WTC11 (cell line): ENCODE data around the gene NLRC5. TPM values are rescaled to one million over a fixed set of nuclear protein-coding genes. Genes with fewer than 3 reads are reported as not detected.

Experiments
- ATAC-seq: fragments of 200-7000 bp; cut with Tn5 transposase; 2 replicates; pipeline ENCODE4 v1.10.0; 2021; ENCODE audit warnings: mild to moderate bottlenecking, moderate library complexity
- CTCF ChIA-PET: fragments of 300-600 bp; sonication (Branson Sonifier 250); formaldehyde crosslinking; loops from one replicate; lab custom pipeline; 2021; ENCODE audit warnings: antibody characterized with exemption; lab: Charles Lee
- POLR2A ChIA-PET: fragments of 350-600 bp; sonication (Branson Sonifier 250); formaldehyde crosslinking; loops from one replicate; lab custom pipeline; 2021; ENCODE audit warnings: antibody characterized with exemption; lab: Charles Lee
- DNase-seq: peaks from one replicate; pipeline ENCODE4 v3.0.0; 2021; ENCODE audit warnings: low spot score
- H3K27ac Mint-ChIP-seq: 2 replicates; pipeline ENCODE4 v1.8.0; 2021; ENCODE audit warnings: mixed read lengths
- H3K27me3 Mint-ChIP-seq: 2 replicates; pipeline ENCODE4 v1.8.0; 2021; ENCODE audit warnings: low read depth, mild to moderate bottlenecking, moderate library complexity, mixed read lengths
- H3K36me3 Mint-ChIP-seq: 2 replicates; pipeline ENCODE4 v1.8.0; 2021; ENCODE audit warnings: mixed read lengths
- H3K4me1 Mint-ChIP-seq: 2 replicates; pipeline ENCODE4 v1.8.0; 2022; ENCODE audit warnings: mixed read lengths
- H3K4me3 Mint-ChIP-seq: 2 replicates; pipeline ENCODE4 v1.8.0; 2021; ENCODE audit warnings: mild to moderate bottlenecking, moderate library complexity, mixed read lengths
- H3K9me3 Mint-ChIP-seq: 2 replicates; pipeline ENCODE4 v1.8.0; 2021; ENCODE audit warnings: mixed read lengths
- CBFB ChIP-seq: sonication (generic); formaldehyde crosslinking; IDR thresholded peaks from 2 replicates; pipeline ENCODE4 v1.8.1; 2022; ENCODE audit warnings: mild to moderate bottlenecking, low read depth, missing genetic modification reagents
- ETV6 ChIP-seq: sonication (generic); formaldehyde crosslinking; IDR thresholded peaks from 2 replicates; pipeline ENCODE4 v1.8.1; 2022; ENCODE audit warnings: mild to moderate bottlenecking, missing genetic modification reagents
- FOXP1 ChIP-seq: sonication (generic); formaldehyde crosslinking; IDR thresholded peaks from 2 replicates; pipeline ENCODE4 v1.8.0; 2022; ENCODE audit warnings: missing genetic modification reagents, mild to moderate bottlenecking, moderate library complexity, borderline replicate concordance
- JUN ChIP-seq: sonication (generic); formaldehyde crosslinking; IDR thresholded peaks from 2 replicates; pipeline ENCODE4 v1.8.0; 2023; ENCODE audit warnings: mild to moderate bottlenecking, missing genetic modification reagents
- NFATC4 ChIP-seq: fragments of 250-450 bp; sonication (Bioruptor Pico); IDR thresholded peaks from 2 replicates; pipeline ENCODE4 v1.9.0; 2021; ENCODE audit warnings: mild to moderate bottlenecking
- TEAD1 ChIP-seq: sonication (generic); formaldehyde crosslinking; IDR thresholded peaks from 2 replicates; pipeline ENCODE4 v1.8.0; 2022; ENCODE audit warnings: mild to moderate bottlenecking, missing genetic modification reagents
- ZNF671 ChIP-seq: fragments of 250-450 bp; sonication (Bioruptor Pico); IDR thresholded peaks from 2 replicates; pipeline ENCODE4 v1.8.0; 2021; ENCODE audit warnings: mild to moderate bottlenecking
- total RNA-seq: library from RNA; stranded (reverse); gene quantifications from 3 replicates; pipeline ENCODE4 v1.2.3, GENCODE V29; 2021
- TF ChIP-seq, protein P1 (sequence below): fragments of 250-450 bp; sonication (Bioruptor Pico); IDR thresholded peaks from 2 replicates; pipeline ENCODE4 v1.9.0; 2021; ENCODE audit warnings: mild to moderate bottlenecking, borderline replicate concordance
- TF ChIP-seq, protein P2 (sequence below): sonication (generic); formaldehyde crosslinking; IDR thresholded peaks from 2 replicates; pipeline ENCODE4 v1.8.0; 2022; ENCODE audit warnings: mild to moderate bottlenecking, missing genetic modification reagents
- TF ChIP-seq, protein P3 (sequence below): sonication (generic); formaldehyde crosslinking; IDR thresholded peaks from 2 replicates; pipeline ENCODE4 v1.8.1; 2023; ENCODE audit warnings: mild to moderate bottlenecking, moderate library complexity, missing genetic modification reagents
- TF ChIP-seq, protein P4 (sequence below): sonication (generic); formaldehyde crosslinking; IDR thresholded peaks from 2 replicates; pipeline ENCODE4 v1.8.1; 2023; ENCODE audit warnings: mild to moderate bottlenecking, missing genetic modification reagents, moderate library complexity
- TF ChIP-seq, protein P5 (sequence below): sonication (generic); formaldehyde crosslinking; IDR thresholded peaks from 2 replicates; pipeline ENCODE4 v1.8.1; 2023; ENCODE audit warnings: mild to moderate bottlenecking, missing genetic modification reagents, moderate library complexity
- TF ChIP-seq, protein P6 (sequence below): sonication (generic); formaldehyde crosslinking; IDR thresholded peaks from 2 replicates; pipeline ENCODE4 v1.8.1; 2023; ENCODE audit warnings: mild to moderate bottlenecking, missing genetic modification reagents, borderline replicate concordance

The NLRC5 gene
- total RNA-seq, 1 experiment from 2014 or later = 2.8 TPM

DNA sequence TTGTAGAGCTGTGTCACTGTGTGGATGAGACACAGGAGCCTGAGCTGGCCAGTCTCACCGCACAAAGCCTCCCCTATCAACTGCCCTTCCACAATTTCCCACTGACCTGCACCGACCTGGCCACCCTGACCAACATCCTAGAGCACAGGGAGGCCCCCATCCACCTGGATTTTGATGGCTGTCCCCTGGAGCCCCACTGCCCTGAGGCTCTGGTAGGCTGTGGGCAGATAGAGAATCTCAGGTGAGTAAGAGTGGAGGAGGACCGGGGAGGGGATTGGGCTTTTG lies 37.4 kb downstream of the NLRC5 start (continued):
- TF ChIP-seq, protein P1, sequence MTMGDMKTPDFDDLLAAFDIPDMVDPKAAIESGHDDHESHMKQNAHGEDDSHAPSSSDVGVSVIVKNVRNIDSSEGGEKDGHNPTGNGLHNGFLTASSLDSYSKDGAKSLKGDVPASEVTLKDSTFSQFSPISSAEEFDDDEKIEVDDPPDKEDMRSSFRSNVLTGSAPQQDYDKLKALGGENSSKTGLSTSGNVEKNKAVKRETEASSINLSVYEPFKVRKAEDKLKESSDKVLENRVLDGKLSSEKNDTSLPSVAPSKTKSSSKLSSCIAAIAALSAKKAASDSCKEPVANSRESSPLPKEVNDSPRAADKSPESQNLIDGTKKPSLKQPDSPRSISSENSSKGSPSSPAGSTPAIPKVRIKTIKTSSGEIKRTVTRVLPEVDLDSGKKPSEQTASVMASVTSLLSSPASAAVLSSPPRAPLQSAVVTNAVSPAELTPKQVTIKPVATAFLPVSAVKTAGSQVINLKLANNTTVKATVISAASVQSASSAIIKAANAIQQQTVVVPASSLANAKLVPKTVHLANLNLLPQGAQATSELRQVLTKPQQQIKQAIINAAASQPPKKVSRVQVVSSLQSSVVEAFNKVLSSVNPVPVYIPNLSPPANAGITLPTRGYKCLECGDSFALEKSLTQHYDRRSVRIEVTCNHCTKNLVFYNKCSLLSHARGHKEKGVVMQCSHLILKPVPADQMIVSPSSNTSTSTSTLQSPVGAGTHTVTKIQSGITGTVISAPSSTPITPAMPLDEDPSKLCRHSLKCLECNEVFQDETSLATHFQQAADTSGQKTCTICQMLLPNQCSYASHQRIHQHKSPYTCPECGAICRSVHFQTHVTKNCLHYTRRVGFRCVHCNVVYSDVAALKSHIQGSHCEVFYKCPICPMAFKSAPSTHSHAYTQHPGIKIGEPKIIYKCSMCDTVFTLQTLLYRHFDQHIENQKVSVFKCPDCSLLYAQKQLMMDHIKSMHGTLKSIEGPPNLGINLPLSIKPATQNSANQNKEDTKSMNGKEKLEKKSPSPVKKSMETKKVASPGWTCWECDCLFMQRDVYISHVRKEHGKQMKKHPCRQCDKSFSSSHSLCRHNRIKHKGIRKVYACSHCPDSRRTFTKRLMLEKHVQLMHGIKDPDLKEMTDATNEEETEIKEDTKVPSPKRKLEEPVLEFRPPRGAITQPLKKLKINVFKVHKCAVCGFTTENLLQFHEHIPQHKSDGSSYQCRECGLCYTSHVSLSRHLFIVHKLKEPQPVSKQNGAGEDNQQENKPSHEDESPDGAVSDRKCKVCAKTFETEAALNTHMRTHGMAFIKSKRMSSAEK (CRISPR knock-in tag) = no peak
- TF ChIP-seq, protein P2, sequence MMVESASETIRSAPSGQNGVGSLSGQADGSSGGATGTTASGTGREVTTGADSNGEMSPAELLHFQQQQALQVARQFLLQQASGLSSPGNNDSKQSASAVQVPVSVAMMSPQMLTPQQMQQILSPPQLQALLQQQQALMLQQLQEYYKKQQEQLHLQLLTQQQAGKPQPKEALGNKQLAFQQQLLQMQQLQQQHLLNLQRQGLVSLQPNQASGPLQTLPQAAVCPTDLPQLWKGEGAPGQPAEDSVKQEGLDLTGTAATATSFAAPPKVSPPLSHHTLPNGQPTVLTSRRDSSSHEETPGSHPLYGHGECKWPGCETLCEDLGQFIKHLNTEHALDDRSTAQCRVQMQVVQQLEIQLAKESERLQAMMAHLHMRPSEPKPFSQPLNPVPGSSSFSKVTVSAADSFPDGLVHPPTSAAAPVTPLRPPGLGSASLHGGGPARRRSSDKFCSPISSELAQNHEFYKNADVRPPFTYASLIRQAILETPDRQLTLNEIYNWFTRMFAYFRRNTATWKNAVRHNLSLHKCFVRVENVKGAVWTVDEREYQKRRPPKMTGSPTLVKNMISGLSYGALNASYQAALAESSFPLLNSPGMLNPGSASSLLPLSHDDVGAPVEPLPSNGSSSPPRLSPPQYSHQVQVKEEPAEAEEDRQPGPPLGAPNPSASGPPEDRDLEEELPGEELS (CRISPR knock-in tag) = no peak
- no peak for TF ChIP-seq FOXP1
- TF ChIP-seq, protein P3, sequence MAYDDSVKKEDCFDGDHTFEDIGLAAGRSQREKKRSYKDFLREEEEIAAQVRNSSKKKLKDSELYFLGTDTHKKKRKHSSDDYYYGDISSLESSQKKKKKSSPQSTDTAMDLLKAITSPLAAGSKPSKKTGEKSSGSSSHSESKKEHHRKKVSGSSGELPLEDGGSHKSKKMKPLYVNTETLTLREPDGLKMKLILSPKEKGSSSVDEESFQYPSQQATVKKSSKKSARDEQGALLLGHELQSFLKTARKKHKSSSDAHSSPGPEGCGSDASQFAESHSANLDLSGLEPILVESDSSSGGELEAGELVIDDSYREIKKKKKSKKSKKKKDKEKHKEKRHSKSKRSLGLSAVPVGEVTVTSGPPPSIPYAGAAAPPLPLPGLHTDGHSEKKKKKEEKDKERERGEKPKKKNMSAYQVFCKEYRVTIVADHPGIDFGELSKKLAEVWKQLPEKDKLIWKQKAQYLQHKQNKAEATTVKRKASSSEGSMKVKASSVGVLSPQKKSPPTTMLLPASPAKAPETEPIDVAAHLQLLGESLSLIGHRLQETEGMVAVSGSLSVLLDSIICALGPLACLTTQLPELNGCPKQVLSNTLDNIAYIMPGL (CRISPR knock-in tag) = no peak
- no peak for TF ChIP-seq ETV6 (CRISPR knock-in tag)

DNA sequence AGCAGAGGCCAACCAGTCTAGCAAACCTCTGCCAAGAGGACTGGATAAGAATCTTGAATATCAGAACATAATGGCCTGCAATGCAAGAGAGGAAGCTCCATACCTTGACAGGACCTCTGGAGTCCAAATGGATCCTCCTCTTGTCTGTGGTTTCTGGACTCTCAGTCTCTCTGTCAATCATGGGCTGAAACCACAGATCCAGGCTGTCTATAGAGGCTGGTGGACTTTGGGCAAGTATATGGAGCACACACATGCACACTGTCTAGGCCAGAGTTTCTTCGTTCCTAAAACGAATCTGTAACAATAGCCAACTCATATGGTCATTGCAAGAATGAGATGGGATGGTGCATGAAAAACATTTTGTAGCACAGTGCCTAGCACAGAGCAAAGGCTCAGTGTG lies 37.7 kb downstream of the NLRC5 start:
- ATAC-seq = no peak
- Mint-ChIP-seq H3K27ac (no peak overlapping the region), H3K9me3 (no peaks in the 10 kb centered on the region; the same call in 1 of the 2 replicates), H3K27me3 (no peaks in the 10 kb centered on the region; the same call in 1 of the 2 replicates), H3K4me1 (peaks cover 12% of the 10 kb centered on the region; the same call in 1 of the 2 replicates), H3K36me3 (no peaks in the 10 kb centered on the region), H3K4me3 (no peak overlapping the region)
- CTCF ChIA-PET = interaction anchor here (1.0 to 1.6 kb wide), 2 partner anchors 61 to 63 kb away, joined by 3 to 6 read pairs; no protein-coding TSS in a partner anchor
- TF ChIP-seq JUN (CRISPR knock-in tag) (no peak), TEAD1 (no peak), NFATC4 (CRISPR knock-in tag) (no peak), CBFB (CRISPR knock-in tag) (no peak), ZNF671 (CRISPR knock-in tag) (no peak)
- TF ChIP-seq, protein P4, sequence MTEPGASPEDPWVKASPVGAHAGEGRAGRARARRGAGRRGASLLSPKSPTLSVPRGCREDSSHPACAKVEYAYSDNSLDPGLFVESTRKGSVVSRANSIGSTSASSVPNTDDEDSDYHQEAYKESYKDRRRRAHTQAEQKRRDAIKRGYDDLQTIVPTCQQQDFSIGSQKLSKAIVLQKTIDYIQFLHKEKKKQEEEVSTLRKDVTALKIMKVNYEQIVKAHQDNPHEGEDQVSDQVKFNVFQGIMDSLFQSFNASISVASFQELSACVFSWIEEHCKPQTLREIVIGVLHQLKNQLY (CRISPR knock-in tag) = no peak
- TF ChIP-seq, protein P5, sequence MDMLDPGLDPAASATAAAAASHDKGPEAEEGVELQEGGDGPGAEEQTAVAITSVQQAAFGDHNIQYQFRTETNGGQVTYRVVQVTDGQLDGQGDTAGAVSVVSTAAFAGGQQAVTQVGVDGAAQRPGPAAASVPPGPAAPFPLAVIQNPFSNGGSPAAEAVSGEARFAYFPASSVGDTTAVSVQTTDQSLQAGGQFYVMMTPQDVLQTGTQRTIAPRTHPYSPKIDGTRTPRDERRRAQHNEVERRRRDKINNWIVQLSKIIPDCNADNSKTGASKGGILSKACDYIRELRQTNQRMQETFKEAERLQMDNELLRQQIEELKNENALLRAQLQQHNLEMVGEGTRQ (CRISPR knock-in tag) = no peak
- TF ChIP-seq, protein P6, sequence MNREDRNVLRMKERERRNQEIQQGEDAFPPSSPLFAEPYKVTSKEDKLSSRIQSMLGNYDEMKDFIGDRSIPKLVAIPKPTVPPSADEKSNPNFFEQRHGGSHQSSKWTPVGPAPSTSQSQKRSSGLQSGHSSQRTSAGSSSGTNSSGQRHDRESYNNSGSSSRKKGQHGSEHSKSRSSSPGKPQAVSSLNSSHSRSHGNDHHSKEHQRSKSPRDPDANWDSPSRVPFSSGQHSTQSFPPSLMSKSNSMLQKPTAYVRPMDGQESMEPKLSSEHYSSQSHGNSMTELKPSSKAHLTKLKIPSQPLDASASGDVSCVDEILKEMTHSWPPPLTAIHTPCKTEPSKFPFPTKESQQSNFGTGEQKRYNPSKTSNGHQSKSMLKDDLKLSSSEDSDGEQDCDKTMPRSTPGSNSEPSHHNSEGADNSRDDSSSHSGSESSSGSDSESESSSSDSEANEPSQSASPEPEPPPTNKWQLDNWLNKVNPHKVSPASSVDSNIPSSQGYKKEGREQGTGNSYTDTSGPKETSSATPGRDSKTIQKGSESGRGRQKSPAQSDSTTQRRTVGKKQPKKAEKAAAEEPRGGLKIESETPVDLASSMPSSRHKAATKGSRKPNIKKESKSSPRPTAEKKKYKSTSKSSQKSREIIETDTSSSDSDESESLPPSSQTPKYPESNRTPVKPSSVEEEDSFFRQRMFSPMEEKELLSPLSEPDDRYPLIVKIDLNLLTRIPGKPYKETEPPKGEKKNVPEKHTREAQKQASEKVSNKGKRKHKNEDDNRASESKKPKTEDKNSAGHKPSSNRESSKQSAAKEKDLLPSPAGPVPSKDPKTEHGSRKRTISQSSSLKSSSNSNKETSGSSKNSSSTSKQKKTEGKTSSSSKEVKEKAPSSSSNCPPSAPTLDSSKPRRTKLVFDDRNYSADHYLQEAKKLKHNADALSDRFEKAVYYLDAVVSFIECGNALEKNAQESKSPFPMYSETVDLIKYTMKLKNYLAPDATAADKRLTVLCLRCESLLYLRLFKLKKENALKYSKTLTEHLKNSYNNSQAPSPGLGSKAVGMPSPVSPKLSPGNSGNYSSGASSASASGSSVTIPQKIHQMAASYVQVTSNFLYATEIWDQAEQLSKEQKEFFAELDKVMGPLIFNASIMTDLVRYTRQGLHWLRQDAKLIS (CRISPR knock-in tag) = no peak
- POLR2A ChIA-PET = no interaction called here
- DNase-seq = no peak
